ENCODE data around the gene DARS2.
"Not testable (repeated sequence)": the region's sequence is repeated elsewhere in the genome, so short reads cannot be mapped to it uniquely, and the experiment has no call there.

DARS2 gene

GRCh38 chr1:173867141-173867752 lies 42.8 kb downstream of the DARS2 start:
- Mint-ChIP-seq H3K27me3 (peaks cover 5% of the 10 kb centered on the region), H3K36me3 (ENCODE audit: low read depth) (peaks cover 66% of the 10 kb centered on the region), H3K4me1 (ENCODE audit: low read depth) (peaks cover 79% of the 10 kb centered on the region), H3K9me3 (no peaks in the 10 kb centered on the region), H3K27ac (peak overlapping the region; percentile 99), H3K4me3 (peak overlapping the region; percentile 99)

DNA sequence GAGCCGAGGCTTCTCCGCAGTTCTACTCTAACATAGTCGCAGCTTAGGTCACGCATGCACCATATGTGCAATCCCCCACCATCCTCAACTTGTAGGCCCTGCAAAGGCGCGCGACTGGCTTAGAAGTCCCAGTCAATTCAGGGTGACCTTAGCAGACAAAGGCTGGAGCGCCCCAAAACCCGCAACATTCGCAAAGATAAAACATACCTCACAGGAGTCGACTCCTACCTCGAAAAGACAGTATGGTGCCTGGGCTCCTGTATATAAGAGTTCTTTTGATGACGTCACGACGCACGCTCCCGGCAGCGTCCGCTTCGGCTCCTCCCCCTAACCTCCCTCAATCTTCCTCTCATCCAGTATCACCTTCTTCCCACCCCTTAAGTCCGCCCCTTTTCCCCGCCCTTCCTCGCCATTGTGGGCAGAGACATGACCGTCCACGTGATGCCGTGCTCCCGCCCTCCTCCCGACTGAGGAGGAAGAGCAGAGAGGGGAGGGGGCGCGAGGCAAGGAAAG lies 43.3 kb downstream of the DARS2 start, which contains the start of gene GAS5:
TSS of gene GAS5 (minus strand) at position 237 of the 513 bp plus-strand sequence.
- peaks cover 67% of the 10 kb centered on the region for H3K36me3 Mint-ChIP-seq (ENCODE audit: low read depth)
- H3K9me3 Mint-ChIP-seq, result no peaks in the 10 kb centered on the region
- H3K27me3 Mint-ChIP-seq, result peaks cover 5% of the 10 kb centered on the region
- H3K4me3 Mint-ChIP-seq, result peak within 1 kb of the TSS; percentile 99
- H3K4me1 Mint-ChIP-seq (ENCODE audit: low read depth), result peaks cover 78% of the 10 kb centered on the region
- peak within 1 kb of the TSS; percentile 99 for H3K27ac Mint-ChIP-seq

DNA sequence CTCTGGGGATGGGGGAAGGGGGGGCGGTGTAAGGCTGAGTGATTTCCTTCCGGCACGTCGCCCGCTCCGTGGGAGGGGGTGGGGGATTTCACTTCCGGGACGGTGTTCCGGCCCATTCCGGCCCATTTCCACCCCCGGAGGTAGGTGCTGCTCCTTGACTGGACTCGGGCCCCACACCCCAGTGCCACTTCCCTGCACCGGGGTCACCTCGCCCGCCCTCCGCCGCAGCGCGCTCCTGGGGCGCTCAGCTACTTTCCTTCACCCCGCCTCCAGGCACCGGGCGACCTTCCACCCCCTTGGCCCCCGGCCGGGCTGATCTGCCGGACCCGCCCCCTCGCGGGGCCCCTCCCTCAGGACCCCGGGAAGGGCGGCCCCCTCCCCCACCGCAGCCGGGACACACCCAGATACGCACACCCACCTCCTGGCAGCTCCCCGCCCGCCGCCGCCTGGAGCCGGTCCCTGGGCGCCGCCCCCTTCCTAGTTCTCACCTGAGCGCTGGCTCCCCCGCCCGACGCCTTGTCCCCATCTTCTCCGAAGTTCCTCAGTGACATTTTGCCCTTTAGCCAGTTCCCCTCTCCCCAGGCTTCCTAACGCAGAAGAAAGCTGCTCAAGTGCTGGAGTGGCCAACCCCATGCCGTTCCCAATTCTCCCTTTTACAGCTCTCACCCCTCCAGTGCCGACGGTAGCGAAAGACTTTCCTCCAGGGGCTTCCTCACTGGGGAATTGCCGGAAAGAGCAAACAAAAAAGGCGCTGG lies 44.0 kb downstream of the DARS2 start, which contains the start of gene ZBTB37:
TSS of gene ZBTB37 (plus strand) at position 115 of the 755 bp plus-strand sequence. CDS start 1,846 bp downstream, outside the sequence.
- H3K36me3 Mint-ChIP-seq (ENCODE audit: low read depth), result peaks cover 67% of the 10 kb centered on the region
- H3K4me3 Mint-ChIP-seq, result peak within 1 kb of the TSS; percentile 99
- H3K4me1 Mint-ChIP-seq (ENCODE audit: low read depth), result peaks cover 75% of the 10 kb centered on the region

GRCh38 chr1:173869021-173869359 lies 44.5 kb downstream of the DARS2 start:
- H3K27ac Mint-ChIP-seq, result peak overlapping the region; percentile 89
- no peaks in the 10 kb centered on the region for H3K9me3 Mint-ChIP-seq
- H3K36me3 Mint-ChIP-seq (ENCODE audit: low read depth), result peaks cover 65% of the 10 kb centered on the region
- peaks cover 70% of the 10 kb centered on the region for H3K4me1 Mint-ChIP-seq (ENCODE audit: low read depth)
- H3K4me3 Mint-ChIP-seq, result peak overlapping the region; percentile 99
- H3K27me3 Mint-ChIP-seq, result peaks cover 5% of the 10 kb centered on the region

More for the DNA sequence above, 44.0 kb downstream of the DARS2 start, which contains the start of gene ZBTB37:
- peak within 1 kb of the TSS; percentile 99 for H3K27ac Mint-ChIP-seq
- H3K27me3 Mint-ChIP-seq, result peaks cover 5% of the 10 kb centered on the region
- H3K9me3 Mint-ChIP-seq, result no peaks in the 10 kb centered on the region

GRCh38 chr1:173870252-173871075 lies 46.0 kb downstream of the DARS2 start:
- Mint-ChIP-seq H3K4me1 (ENCODE audit: low read depth) (peaks cover 57% of the 10 kb centered on the region), H3K4me3 (peak overlapping the region; percentile 99), H3K36me3 (ENCODE audit: low read depth) (peaks cover 52% of the 10 kb centered on the region), H3K27me3 (peaks cover 5% of the 10 kb centered on the region), H3K9me3 (no peaks in the 10 kb centered on the region), H3K27ac (peak overlapping the region; percentile 65)

- peak overlapping the region; percentile 65 for H3K27ac Mint-ChIP-seq
- H3K4me1 Mint-ChIP-seq (ENCODE audit: low read depth), result peaks cover 51% of the 10 kb centered on the region
- H3K36me3 Mint-ChIP-seq (ENCODE audit: low read depth), result peaks cover 52% of the 10 kb centered on the region
Observed at GRCh38 chr1:173871091-173871490, 46.6 kb downstream of the DARS2 start.

GRCh38 chr1:173871500-173871899 lies 47.0 kb downstream of the DARS2 start:
- Mint-ChIP-seq H3K9me3 (no peaks in the 10 kb centered on the region), H3K36me3 (ENCODE audit: low read depth) (peaks cover 50% of the 10 kb centered on the region), H3K4me3 (no peak overlapping the region), H3K4me1 (ENCODE audit: low read depth) (peaks cover 47% of the 10 kb centered on the region), H3K27me3 (peaks cover 4% of the 10 kb centered on the region), H3K27ac (peak overlapping the region; percentile 5)

More at GRCh38 chr1:173871091-173871490, 46.6 kb downstream of the DARS2 start:
- Mint-ChIP-seq H3K4me3 (peak overlapping the region; percentile 99), H3K9me3 (no peaks in the 10 kb centered on the region), H3K27me3 (peaks cover 5% of the 10 kb centered on the region)

GRCh38 chr1:173876732-173877131 lies 52.3 kb downstream of the DARS2 start:
- H3K36me3 Mint-ChIP-seq (ENCODE audit: low read depth), result peaks cover 54% of the 10 kb centered on the region
- H3K4me3 Mint-ChIP-seq, result no peak overlapping the region
- no peaks in the 10 kb centered on the region for H3K27me3 Mint-ChIP-seq
- H3K9me3 Mint-ChIP-seq, result no peaks in the 10 kb centered on the region
- peaks cover 4% of the 10 kb centered on the region for H3K4me1 Mint-ChIP-seq (ENCODE audit: low read depth)
- no peak overlapping the region for H3K27ac Mint-ChIP-seq

- Mint-ChIP-seq H3K9me3 (no peaks in the 10 kb centered on the region), H3K27me3 (no peaks in the 10 kb centered on the region), H3K36me3 (ENCODE audit: low read depth) (peaks cover 44% of the 10 kb centered on the region), H3K4me3 (no peak overlapping the region), H3K27ac (no peak overlapping the region), H3K4me1 (ENCODE audit: low read depth) (no peaks in the 10 kb centered on the region)
Observed at GRCh38 chr1:173878251-173878650, 53.8 kb downstream of the DARS2 start.

DNA sequence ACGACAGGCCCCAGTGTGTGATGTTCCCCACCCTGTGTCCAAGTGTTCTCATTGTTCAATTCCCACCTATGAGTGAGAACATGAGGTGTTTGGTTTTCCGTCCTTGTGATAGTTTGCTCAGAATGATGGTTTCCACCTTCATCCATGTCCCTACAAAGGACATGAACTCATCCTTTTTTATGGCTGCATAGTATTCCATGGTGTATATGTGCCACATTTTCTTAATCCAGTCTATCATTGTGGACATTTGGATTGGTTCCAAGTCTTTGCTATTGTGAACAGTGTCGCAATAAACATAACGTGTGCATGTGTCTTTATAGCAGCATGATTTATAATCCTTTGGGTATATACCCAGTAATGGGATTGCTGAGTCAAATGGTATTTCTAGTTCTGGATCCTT lies 56.6 kb downstream of the DARS2 start:
- H3K9me3 Mint-ChIP-seq; H3K27ac Mint-ChIP-seq; H3K27me3 Mint-ChIP-seq; H3K4me3 Mint-ChIP-seq; H3K4me1 Mint-ChIP-seq (ENCODE audit: low read depth): not testable (repeated sequence)
- H3K36me3 Mint-ChIP-seq (ENCODE audit: low read depth), result peaks cover 38% of the 10 kb centered on the region

GRCh38 chr1:173884701-173885100 lies 60.2 kb downstream of the DARS2 start:
- H3K4me3 Mint-ChIP-seq, result no peak overlapping the region
- no peaks in the 10 kb centered on the region for H3K9me3 Mint-ChIP-seq
- no peak overlapping the region for H3K27ac Mint-ChIP-seq
- no peaks in the 10 kb centered on the region for H3K27me3 Mint-ChIP-seq
- H3K4me1 Mint-ChIP-seq (ENCODE audit: low read depth), result peaks cover 18% of the 10 kb centered on the region
- H3K36me3 Mint-ChIP-seq (ENCODE audit: low read depth), result peaks cover 41% of the 10 kb centered on the region

DNA sequence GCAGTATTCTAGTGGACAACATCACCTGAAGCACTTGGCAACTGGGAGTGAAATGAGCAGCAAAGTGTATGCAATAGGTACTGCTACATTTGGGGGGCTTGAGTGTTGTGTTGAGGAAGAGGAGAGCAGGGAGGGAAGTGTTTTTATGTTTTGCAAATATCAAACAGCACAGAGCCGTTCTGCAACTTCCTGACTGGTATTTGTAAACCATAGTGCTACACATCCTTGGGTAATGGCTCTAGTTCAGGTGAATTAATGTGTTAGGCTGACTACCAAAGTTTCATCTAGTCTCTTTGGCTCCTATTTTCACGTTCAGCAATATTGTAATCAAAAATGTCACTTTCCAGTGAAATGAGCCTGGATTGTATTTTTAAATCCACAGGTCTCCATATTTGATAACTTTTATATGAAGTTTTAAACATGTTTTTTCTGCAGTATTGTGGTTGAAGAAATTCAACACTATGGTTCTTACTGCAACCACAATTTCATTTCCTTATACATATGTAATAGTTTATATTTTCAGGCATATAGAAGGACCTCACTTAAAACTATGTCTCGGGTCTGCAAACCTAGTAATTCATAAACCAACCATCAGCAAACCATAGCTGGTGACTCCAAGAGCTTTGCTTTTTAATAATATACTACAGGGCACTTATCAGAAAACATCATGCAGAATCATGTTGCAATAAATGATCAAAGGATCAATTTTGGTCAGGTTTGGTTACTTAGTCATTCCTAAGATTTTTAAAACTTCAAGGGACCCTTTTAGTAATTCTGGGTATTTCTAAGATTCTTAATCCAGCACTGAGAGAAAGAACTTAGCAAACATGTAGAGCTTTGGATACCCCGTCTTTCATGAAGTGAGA lies 62.5 kb downstream of the DARS2 start:
- Mint-ChIP-seq H3K27me3 (no peaks in the 10 kb centered on the region), H3K36me3 (ENCODE audit: low read depth) (peaks cover 55% of the 10 kb centered on the region), H3K9me3 (no peaks in the 10 kb centered on the region), H3K4me1 (ENCODE audit: low read depth) (peaks cover 24% of the 10 kb centered on the region), H3K4me3 (no peak overlapping the region), H3K27ac (no peak overlapping the region)

GRCh38 chr1:173887627-173888026 lies 63.2 kb downstream of the DARS2 start:
- no peaks in the 10 kb centered on the region for H3K27me3 Mint-ChIP-seq
- H3K9me3 Mint-ChIP-seq, result no peaks in the 10 kb centered on the region
- H3K4me1 Mint-ChIP-seq (ENCODE audit: low read depth), result peaks cover 24% of the 10 kb centered on the region
- no peak overlapping the region for H3K27ac Mint-ChIP-seq
- no peak overlapping the region for H3K4me3 Mint-ChIP-seq
- H3K36me3 Mint-ChIP-seq (ENCODE audit: low read depth), result peaks cover 59% of the 10 kb centered on the region

DNA sequence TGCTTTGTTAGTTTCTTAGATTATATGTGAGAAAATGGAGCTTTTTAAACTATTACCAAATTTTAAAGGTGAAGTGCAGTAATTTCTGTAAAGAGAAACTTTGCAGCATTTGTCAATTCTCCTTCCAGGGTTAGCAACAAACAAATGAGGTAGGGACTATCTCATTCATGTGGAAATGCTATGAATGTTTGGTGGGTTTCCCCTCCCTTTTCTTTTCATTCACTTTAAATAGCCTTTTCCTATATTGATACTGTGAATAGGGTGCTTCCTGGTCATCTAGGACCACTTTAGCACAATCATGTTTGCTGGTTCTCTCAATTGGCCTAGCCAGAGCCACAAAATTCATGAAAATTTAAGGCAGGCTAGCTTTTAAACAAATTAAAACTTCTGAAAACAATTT lies 64.3 kb downstream of the DARS2 start:
- peaks cover 24% of the 10 kb centered on the region for H3K4me1 Mint-ChIP-seq (ENCODE audit: low read depth)
- H3K9me3 Mint-ChIP-seq, result no peaks in the 10 kb centered on the region
- H3K4me3 Mint-ChIP-seq, result no peak overlapping the region
- H3K27ac Mint-ChIP-seq, result no peak overlapping the region
- H3K27me3 Mint-ChIP-seq, result no peaks in the 10 kb centered on the region
- H3K36me3 Mint-ChIP-seq (ENCODE audit: low read depth), result peaks cover 61% of the 10 kb centered on the region

All from stimulated activated naive CD8-positive, alpha-beta T cell treated with anti-CD3 and anti-CD28 coated beads, Interleukin-15, Interleukin-2, amounts not matched to agents 100 ng/mL and 50 ng/mL, for 24 hours (primary cell).